IPS DF 4.7 (cell line): ENCODE data around the gene BNIP3.
"Not testable (repeated sequence)": the region's sequence is repeated elsewhere in the genome, so short reads cannot be mapped to it uniquely, and the experiment has no call there.

ENCODE experiments used
- DNase-seq: peaks from one replicate; pipeline ENCODE4 v3.0.0-alpha.2; 2013; ENCODE audit warnings: low spot score; ENCODE audit errors: extremely low read depth

Gene BNIP3

GRCh38 chr10:132002004-132002403 is 20.3 kb upstream of the BNIP3 start:
- no peak for DNase-seq

GRCh38 chr10:132001238-132001972 is 19.7 kb upstream of the BNIP3 start:
- DNase-seq, result no peak

GRCh38 chr10:131998845-131999681 is 17.3 kb upstream of the BNIP3 start:
- no peak for DNase-seq

- no peak for DNase-seq
Observed at GRCh38 chr10:131998050-131998844, 16.5 kb upstream of the BNIP3 start.

GRCh38 chr10:131997366-131998049 is 15.8 kb upstream of the BNIP3 start:
- no peak for DNase-seq

GRCh38 chr10:131996466-131997365 is 15.0 kb upstream of the BNIP3 start:
- DNase-seq, result no peak

GRCh38 chr10:131994435-131994834 is 12.7 kb upstream of the BNIP3 start:
- no peak for DNase-seq

GRCh38 chr10:131993275-131993674 is 11.6 kb upstream of the BNIP3 start:
- DNase-seq, result no peak

GRCh38 chr10:131991726-131992125 is 10.0 kb upstream of the BNIP3 start:
- no peak for DNase-seq

- not testable (repeated sequence) for DNase-seq
Observed at GRCh38 chr10:131987786-131988185, 6.1 kb upstream of the BNIP3 start.

GRCh38 chr10:131987301-131987700 is 5.6 kb upstream of the BNIP3 start:
- DNase-seq, result not testable (repeated sequence)

GRCh38 chr10:131986851-131987250 is 5.1 kb upstream of the BNIP3 start:
- DNase-seq, result not testable (repeated sequence)

- no peak for DNase-seq
Observed at GRCh38 chr10:131983780-131984179, 2.1 kb upstream of the BNIP3 start.

- no peak for DNase-seq
Observed at GRCh38 chr10:131982796-131983195, 1.1 kb upstream of the BNIP3 start.

GRCh38 chr10:131982185-131982756 is 548 bp upstream of the BNIP3 start:
- DNase-seq, result no peak

GRCh38 chr10:131980761-131981428 is 828 bp downstream of the BNIP3 start:
- no peak for DNase-seq

- no peak for DNase-seq
Observed at GRCh38 chr10:131980321-131980720, 1.4 kb downstream of the BNIP3 start.

GRCh38 chr10:131979821-131980270 is 1.9 kb downstream of the BNIP3 start:
- no peak for DNase-seq

GRCh38 chr10:131979336-131979735 is 2.4 kb downstream of the BNIP3 start:
- DNase-seq, result no peak
